Measurements from ENCODE around the gene GPR68. TPM values are rescaled to one million over a fixed set of nuclear protein-coding genes. Genes with fewer than 3 reads are reported as not detected.

The GPR68 gene
- total and polyA plus RNA-seq, 2 donors (not counting 1 experiment from before 2014, with no cell fraction given): 0.31 to 0.34 TPM

DNA sequence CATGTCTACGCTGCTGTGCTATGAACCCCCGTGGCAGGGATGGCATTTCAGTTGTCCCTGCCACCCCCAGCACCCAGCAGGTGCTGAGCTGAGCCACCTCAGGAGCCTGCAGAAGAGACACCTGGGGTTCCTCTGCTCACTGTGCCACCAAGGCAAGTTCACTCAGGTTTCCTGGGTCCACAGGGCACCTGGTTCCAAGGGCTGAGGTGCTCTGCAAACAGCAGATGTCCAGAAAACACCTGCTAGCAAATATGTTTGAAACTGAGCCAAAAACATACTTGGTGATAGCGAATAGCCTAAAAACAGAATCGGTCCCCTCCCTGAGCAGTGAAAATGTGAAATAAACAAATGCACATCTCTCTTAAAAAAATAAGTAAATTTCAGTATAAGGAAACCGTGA, 35.6 kb upstream of the GPR68 start:
- Histone ChIP-seq H3K9ac (ENCODE audit: low read length) (no peak overlapping the region), H3K79me2 (ENCODE audit: control insufficient read depth, insufficient read depth, low read length) (peaks cover 35% of the 10 kb centered on the region), H3K4me3 (ENCODE audit: control extremely low read depth in 1 of 5, extremely low read depth in 1 of 5, insufficient read depth in 1 of 5, low read depth in 2 of 5, low read length in 4 of 5) (no peak overlapping the region), H4K20me1 (ENCODE audit: control insufficient read depth, insufficient read depth, low read length, poor library complexity, severe bottlenecking) (peaks cover 19% of the 10 kb centered on the region), H3K9me3 (ENCODE audit: control extremely low read depth in 1 of 3, control insufficient read depth in 2 of 3, insufficient read depth in 1 of 3, low read length in 2 of 3) (peaks cover 0 to 5% (median 0%) of the 10 kb centered on the region in 3 donors), H3K4me2 (replicated peaks; ENCODE audit: low read depth, low read length, poor library complexity, severe bottlenecking) (no peak overlapping the region), H3K27me3 (replicated peaks in 1 of 4; ENCODE audit: control extremely low read depth in 1 of 4, control insufficient read depth in 3 of 4, insufficient read depth in 4 of 4, low read length in 3 of 4) (no peaks in the 10 kb centered on the region), H3K36me3 (replicated peaks in 1 of 2; ENCODE audit: control extremely low read depth in 1 of 2, control insufficient read depth in 1 of 2, extremely low read depth in 1 of 2, insufficient read depth in 2 of 2, low read length in 1 of 2) (peaks cover 32 to 97% of the 10 kb centered on the region in 2 experiments), H3K4me1 (ENCODE audit: control insufficient read depth in 2 of 2, insufficient read depth in 2 of 2, low read length in 2 of 2) (peaks cover 6 to 7% of the 10 kb centered on the region in 2 donors), H2AFZ (ENCODE audit: insufficient read depth, low read depth, low read length, poor library complexity, severe bottlenecking) (no peak overlapping the region), H3K27ac (ENCODE audit: low read length in 2 of 2) (no peak overlapping the region)
- CTCF ChIA-PET: interaction anchor here (3.1 to 16.1 kb wide), 2 partner anchors 9 to 103 kb away, joined by 15 to 449 read pairs; no protein-coding TSS in a partner anchor
- H3K4me3 Mint-ChIP-seq: no peak overlapping the region
- no peak for ATAC-seq (ENCODE audit: low read depth)
- intact Hi-C loops (cut with micrococcal nuclease): no loop called here
- 100% methylated on average over 2 of the region's 5 CpGs for WGBS (ENCODE audit: insufficient coverage)
- DNase-seq: no peak
- H3K9me3 Mint-ChIP-seq (ENCODE audit: insufficient read depth): no peaks in the 10 kb centered on the region
- no peaks in the 10 kb centered on the region for H3K27me3 Mint-ChIP-seq
- no peak for TF ChIP-seq EZH2 (IDR thresholded peaks at IDR 0.05; ENCODE audit: borderline replicate concordance, insufficient read depth, low read depth, low read length, poor library complexity, severe bottlenecking)
- TF ChIP-seq, protein P1, sequence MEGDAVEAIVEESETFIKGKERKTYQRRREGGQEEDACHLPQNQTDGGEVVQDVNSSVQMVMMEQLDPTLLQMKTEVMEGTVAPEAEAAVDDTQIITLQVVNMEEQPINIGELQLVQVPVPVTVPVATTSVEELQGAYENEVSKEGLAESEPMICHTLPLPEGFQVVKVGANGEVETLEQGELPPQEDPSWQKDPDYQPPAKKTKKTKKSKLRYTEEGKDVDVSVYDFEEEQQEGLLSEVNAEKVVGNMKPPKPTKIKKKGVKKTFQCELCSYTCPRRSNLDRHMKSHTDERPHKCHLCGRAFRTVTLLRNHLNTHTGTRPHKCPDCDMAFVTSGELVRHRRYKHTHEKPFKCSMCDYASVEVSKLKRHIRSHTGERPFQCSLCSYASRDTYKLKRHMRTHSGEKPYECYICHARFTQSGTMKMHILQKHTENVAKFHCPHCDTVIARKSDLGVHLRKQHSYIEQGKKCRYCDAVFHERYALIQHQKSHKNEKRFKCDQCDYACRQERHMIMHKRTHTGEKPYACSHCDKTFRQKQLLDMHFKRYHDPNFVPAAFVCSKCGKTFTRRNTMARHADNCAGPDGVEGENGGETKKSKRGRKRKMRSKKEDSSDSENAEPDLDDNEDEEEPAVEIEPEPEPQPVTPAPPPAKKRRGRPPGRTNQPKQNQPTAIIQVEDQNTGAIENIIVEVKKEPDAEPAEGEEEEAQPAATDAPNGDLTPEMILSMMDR (IDR thresholded peaks at IDR 0.05): no peak
- peaks cover 10% of the 10 kb centered on the region for H3K4me1 Mint-ChIP-seq
- H3K27ac Mint-ChIP-seq: no peak overlapping the region
- POLR2A ChIA-PET: no interaction called here

GRCh38 chr14:91279354-91279753, 34.9 kb upstream of the GPR68 start:
- Histone ChIP-seq H3K27me3 (replicated peaks in 1 of 4; ENCODE audit: control extremely low read depth in 1 of 4, control insufficient read depth in 3 of 4, insufficient read depth in 4 of 4, low read length in 3 of 4) (no peaks in the 10 kb centered on the region), H3K4me1 (ENCODE audit: control insufficient read depth in 2 of 2, insufficient read depth in 2 of 2, low read length in 2 of 2) (no peaks in the 10 kb centered on the region), H4K20me1 (ENCODE audit: control insufficient read depth, insufficient read depth, low read length, poor library complexity, severe bottlenecking) (peaks cover 19% of the 10 kb centered on the region), H3K9me3 (ENCODE audit: control extremely low read depth in 1 of 3, control insufficient read depth in 2 of 3, insufficient read depth in 1 of 3, low read length in 2 of 3) (peaks cover 0 to 5% (median 0%) of the 10 kb centered on the region in 3 donors), H3K27ac (ENCODE audit: low read length in 2 of 2) (no peak overlapping the region), H3K79me2 (ENCODE audit: control insufficient read depth, insufficient read depth, low read length) (peaks cover 33% of the 10 kb centered on the region), H3K4me3 (ENCODE audit: control extremely low read depth in 1 of 5, extremely low read depth in 1 of 5, insufficient read depth in 1 of 5, low read depth in 2 of 5, low read length in 4 of 5) (no peak overlapping the region), H3K4me2 (replicated peaks; ENCODE audit: low read depth, low read length, poor library complexity, severe bottlenecking) (no peak overlapping the region), H3K9ac (ENCODE audit: low read length) (no peak overlapping the region), H2AFZ (ENCODE audit: insufficient read depth, low read depth, low read length, poor library complexity, severe bottlenecking) (no peak overlapping the region), H3K36me3 (replicated peaks in 1 of 2; ENCODE audit: control extremely low read depth in 1 of 2, control insufficient read depth in 1 of 2, extremely low read depth in 1 of 2, insufficient read depth in 2 of 2, low read length in 1 of 2) (peaks cover 36 to 97% of the 10 kb centered on the region in 2 experiments)
- Mint-ChIP-seq H3K27ac (no peak overlapping the region), H3K9me3 (ENCODE audit: insufficient read depth) (no peaks in the 10 kb centered on the region), H3K4me3 (no peak overlapping the region), H3K27me3 (no peaks in the 10 kb centered on the region), H3K4me1 (peaks cover 3% of the 10 kb centered on the region)
- no peak for DNase-seq
- ChIA-PET CTCF (interaction anchor here (3.1 to 16.1 kb wide), 2 partner anchors 10 to 102 kb away, joined by 15 to 449 read pairs; no protein-coding TSS in a partner anchor), POLR2A (no interaction called here)
- 95% methylated on average over 9 of the region's 10 CpGs for WGBS (ENCODE audit: insufficient coverage)
- ATAC-seq (ENCODE audit: low read depth): no peak
- no peak for TF ChIP-seq EZH2 (IDR thresholded peaks at IDR 0.05; ENCODE audit: borderline replicate concordance, insufficient read depth, low read depth, low read length, poor library complexity, severe bottlenecking)
- TF ChIP-seq, protein P1 (IDR thresholded peaks at IDR 0.05): no peak
- intact Hi-C loops (cut with micrococcal nuclease): no loop called here
